HG02588 (cell line): ENCODE results near the gene DOK7.
"Not testable (repeated sequence)": the region's sequence is repeated elsewhere in the genome, so short reads cannot be mapped to it uniquely, and the experiment has no call there.

Source experiments
- ATAC-seq: cut with Tn5 transposase; IDR thresholded peaks from one replicate; pipeline ENCODE4 v1.9.1; 2021; ENCODE audit warnings: mild to moderate bottlenecking, moderate library complexity; ENCODE audit not compliant: unreplicated experiment

DOK7 gene

DNA sequence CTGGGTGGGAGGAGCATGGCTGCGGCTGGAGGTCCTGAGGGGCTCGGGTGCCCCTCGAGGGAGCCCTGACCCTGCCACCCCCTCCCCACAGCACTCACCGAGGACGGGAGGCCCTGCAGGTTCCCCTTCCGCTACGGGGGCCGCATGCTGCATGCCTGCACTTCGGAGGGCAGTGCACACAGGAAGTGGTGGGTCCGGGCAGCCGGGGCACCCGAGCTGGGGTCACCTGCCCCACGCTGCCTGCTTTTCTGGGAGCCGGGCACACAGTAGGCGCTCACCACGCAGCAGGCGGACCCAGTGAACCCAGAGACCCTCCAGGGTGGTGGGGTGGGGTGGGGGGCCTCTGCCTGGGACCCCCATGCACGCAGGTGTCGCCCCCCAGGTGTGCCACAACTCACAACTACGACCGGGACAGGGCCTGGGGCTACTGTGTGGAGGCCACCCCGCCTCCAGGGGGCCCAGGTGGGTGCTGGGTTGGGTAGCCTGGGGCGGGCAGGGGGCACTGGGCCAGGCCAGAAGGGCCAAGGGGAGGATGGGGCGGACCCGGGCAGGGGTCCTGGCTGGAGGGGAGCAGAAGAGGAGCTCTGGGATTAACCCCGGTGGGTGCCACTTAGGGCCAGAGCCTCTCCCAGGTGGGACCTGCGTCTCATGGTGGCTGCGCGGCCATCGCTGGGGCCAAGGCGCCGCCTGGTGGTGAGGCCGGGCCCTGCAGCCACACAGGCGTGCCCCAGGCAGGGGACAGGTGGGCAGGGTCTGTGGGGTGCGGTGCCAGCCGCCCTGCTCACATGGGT is 20.0 kb upstream of the DOK7 start:
- ATAC-seq = peak; percentile 44

DNA sequence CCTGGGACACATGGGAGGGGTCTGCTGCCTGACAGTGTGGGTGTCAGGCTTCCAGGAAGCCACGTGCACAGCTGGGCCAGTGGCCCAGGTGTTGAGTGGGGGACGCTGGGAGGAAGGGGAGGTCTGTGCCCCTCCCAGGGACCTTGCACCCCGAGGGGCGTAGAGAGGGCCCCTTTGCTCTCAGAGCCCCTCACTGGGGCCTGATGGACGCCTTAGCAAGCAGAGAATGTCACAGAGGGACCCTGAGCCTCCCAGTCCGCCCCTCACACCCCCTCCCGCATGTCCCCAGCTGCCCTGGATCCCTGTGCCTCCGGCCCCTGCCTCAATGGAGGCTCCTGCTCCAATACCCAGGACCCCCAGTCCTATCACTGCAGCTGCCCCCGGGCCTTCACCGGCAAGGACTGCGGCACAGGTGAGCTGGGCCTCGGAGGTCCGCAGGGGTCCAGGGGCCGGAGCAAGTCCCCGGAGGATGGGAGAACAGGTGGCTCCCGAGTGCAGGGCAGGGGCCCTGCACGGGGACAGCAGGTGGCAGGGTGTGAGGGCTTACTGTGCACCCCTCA is 19.3 kb upstream of the DOK7 start:
- no peak for ATAC-seq

DNA sequence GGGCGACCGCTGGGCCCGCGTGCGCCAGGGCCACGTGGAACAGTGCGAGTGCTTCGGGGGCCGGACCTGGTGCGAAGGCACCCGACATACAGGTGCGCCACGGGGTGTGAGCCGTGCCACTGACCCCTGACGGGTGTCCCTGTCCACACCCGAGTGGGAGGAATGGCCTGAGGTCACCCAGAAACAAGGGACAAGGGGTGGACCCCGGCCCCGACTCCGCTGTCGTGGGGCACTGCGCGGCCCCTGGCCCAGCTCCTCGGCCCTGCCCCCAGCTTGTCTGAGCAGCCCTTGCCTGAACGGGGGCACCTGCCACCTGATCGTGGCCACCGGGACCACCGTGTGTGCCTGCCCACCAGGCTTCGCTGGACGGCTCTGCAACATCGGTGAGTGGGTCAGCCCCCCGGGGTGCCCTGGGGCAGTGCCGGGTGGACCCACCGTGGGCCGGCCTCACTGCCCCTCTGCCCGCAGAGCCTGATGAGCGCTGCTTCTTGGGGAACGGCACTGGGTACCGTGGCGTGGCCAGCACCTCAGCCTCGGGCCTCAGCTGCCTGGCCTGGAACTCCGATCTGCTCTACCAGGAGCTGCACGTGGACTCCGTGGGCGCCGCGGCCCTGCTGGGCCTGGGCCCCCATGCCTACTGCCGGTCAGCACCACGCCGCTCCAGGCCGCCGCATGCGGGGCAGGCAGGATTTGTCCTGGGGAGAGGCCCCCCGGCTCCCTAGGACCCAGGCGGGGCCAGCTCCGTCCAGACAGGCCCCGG is 18.6 kb upstream of the DOK7 start:
- ATAC-seq = no peak

DNA sequence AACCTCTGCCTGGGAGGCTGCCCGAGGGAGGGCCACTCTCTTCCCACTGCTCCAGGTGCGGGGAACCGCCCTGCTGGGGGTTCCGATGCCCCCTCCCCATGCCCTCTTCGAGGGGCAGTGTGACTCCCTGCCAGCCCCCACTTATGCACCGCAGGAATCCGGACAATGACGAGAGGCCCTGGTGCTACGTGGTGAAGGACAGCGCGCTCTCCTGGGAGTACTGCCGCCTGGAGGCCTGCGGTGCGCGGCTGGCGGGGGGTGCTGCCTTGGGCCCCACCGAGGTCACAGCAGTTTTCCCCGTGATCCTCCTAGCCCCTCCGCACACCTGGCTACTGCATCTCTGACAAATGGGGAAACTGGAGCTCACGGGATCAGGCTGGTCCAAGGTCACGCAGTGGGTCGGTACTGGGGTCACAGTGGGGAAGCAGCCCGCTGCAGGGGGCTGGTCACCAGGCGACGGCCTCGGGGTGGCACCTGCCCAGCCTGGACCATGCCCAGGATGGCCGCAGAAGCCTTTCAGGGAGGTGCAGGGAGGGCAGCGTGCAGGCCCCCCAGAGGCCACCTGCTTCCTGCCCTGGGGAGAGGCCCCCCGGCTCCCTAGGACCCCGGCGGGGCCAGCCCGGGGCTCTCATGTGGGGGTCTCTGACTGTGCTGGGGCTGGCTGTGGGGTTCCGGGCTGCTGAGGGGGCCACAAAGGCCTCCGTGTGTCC is 17.8 kb upstream of the DOK7 start:
- ATAC-seq = no peak

DNA sequence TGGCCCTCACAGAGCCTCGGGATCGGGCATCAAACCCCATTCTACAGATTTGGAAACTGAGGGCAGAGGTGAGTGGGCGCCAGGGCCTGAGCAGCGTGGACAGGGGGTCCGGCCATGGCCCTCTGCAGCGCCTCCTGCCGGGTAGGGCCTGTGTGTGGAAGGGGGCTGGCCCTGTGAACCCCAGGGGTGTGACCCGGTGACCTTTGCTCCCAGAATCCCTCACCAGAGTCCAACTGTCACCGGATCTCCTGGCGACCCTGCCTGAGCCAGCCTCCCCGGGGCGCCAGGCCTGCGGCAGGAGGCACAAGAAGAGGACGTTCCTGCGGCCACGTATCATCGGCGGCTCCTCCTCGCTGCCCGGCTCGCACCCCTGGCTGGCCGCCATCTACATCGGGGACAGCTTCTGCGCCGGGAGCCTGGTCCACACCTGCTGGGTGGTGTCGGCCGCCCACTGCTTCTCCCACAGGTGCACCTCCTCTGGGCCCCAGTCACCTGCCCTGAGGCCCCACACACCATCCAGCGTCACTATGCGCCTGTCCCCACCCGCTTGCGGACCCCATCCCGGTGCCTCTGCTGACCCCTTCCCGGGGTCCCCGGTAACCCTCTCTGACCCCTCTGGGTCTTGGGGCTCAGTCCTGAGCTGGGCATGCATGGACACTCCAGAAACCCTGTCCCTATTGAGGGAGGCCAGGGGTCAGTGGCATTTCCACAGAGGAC is 17.1 kb upstream of the DOK7 start:
- ATAC-seq = no peak

DNA sequence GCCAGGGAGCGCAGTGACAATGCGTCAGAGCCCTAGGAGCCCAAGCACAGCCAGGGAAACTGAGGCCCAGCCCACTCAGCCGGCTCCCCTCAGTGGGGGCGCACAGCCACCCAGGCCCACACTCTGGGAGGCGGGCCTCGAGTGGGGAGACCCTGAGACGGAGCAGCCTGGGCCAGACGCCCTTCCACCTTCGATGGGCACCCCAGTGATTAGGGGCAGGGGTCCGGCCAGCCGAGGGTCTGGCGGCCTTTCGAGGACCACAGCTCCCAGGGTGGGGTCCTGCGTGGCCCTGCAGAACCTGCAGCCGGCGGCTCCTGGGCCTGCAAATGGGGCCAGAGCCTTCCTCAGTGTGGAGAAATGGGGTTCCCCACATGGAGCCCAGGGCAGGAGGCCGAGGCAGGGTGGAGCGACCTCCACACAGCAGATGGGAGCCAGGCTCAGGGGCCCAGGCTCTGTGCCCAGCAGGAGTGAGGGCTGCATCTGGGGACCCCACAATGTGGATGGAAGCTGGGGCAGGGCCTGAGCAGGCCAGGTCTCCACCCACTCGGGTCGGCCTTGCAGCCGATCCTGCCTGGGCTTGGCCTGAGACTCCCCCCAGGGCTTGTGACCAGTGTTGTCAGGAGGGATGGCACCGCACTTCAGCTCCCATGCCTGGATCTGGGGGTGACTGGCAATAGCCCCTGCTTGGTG is 16.3 kb upstream of the DOK7 start:
- no peak for ATAC-seq

DNA sequence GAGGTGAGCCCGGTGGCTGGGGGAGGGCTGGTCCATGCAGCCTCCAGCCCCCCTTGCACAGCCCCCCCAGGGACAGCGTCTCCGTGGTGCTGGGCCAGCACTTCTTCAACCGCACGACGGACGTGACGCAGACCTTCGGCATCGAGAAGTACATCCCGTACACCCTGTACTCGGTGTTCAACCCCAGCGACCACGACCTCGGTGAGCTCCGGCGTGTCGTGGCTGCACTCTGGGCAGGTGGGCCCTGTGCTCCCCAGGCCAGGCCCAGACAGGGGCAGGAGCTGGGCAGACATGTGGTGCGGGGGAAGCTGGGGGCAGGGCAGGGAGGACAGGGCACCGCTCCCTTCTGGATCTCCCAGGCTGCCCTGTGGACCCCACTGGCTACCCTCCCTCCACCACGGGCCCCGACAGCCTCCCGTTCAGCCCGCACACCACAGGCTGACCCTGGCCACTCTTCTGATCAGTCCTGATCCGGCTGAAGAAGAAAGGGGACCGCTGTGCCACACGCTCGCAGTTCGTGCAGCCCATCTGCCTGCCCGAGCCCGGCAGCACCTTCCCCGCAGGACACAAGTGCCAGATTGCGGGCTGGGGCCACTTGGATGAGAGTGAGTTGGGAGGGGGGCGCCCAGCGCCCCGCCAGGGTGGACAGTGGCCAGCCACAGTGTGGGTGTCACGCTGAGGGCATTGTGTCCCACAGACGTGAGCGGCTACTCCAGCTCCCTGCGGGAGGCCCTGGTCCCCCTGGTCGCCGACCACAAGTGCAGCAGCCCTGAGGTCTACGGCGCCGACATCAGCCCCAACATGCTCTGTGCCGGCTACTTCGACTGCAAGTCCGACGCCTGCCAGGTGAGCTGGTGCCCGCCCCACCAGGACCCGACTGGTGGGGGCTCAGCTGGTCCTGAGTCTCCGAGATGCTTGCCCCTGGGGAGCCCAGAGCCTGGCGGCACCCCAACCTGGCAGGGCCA is 15.4 kb upstream of the DOK7 start:
- no peak for ATAC-seq

DNA sequence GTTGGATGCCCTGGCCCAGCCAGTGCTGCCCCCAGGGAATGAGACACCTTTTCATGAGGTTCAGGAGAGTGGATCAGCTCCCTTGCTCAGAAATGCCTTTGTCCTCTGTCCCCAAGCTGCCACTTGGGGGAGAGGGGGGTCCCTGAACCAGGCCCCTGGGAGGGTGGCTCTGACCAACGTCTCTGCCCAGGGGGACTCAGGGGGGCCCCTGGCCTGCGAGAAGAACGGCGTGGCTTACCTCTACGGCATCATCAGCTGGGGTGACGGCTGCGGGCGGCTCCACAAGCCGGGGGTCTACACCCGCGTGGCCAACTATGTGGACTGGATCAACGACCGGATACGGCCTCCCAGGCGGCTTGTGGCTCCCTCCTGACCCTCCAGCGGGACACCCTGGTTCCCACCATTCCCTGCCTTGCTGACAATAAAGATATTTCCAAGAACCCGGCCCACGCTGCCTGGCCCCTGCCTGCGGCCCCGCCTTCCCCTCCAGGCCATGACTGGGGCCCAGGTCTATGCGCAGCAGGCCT is 14.0 kb upstream of the DOK7 start:
- ATAC-seq = no peak

DNA sequence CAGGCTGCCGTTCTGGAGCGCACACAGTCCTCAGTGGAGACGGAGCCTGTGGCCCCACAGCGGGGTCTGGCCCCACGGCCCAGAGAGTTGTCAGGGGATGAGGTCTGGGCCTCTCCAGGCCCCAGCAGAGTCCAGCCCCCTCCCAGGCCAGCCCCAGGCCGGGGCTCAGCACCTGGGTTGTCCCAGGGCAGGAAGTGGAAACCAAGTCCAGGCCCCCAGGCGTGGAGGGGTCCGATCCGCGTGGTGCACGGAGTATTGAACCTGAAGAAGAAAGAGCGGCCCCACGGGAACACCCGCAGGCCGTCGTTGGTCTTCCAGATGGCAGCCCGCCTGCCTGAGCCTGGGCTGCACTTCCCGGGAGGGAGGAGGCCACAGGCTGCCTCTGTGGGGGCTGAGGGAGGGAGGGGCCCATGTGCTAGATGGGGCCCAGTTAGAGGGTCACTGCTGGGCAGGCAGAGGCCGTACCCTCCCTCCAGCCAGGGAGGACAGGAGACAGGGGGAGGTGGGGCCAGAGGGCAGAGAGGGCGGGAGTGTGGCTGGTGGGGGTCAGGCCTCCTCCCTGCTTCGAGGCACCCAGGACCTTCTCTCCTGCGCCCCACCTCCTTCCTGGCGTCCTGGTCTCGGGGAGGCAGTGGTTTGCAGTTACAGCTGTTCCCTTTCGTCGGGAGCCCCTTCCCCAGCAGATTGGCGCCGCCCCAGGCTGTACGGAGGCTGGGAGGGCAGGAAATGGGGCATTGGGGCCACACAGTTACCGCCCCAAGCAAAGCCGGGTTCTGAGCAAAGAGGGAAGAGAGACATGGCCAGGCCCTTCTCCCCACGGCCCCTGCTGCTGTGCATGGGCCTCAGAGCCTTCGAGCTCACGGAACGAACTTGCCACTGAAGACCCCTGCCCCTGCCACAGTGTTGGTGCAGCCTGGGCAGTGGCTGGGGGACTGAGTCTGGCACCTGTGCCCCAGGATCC is 13.3 kb upstream of the DOK7 start:
- no peak for ATAC-seq

DNA sequence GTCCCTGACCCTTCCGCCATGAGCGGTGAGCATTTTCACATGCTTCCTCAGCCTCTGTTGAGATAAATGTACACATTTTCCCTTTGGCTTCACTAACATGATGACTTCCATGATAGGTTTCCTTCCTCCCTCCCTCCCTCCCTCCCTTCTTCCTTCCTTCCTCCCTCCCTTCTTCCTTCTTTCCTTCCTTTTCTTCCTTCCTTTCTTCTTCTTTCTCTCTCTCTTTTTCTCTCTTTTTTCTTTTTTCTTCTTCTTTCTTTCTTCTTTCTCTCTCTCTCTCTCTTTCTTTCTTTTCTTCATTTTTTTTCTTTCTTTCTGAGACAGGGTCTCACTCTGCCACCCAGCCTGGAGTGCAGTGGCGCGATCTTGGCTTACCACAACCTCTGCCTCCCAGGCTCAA is 12.5 kb upstream of the DOK7 start:
- ATAC-seq = no peak

DNA sequence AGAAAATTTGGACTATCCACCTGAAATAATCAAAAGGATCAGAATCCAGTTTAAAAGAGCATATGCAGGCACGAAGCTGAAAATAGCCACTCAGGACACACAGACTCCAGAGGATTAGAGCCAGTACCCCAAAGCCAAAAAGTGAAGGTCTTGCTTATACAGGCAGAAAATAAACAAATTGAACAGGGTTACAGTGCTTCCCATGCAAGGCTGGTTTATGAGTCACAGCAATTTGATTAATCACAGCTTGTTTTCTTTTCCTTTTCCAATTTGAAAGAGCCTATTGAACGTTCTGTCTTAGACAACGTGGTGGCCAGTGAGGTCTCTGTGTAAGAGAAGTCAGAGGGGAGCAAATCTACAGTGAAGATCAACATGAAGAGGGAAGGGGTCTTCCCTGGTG is 11.2 kb upstream of the DOK7 start:
- no peak for ATAC-seq

DNA sequence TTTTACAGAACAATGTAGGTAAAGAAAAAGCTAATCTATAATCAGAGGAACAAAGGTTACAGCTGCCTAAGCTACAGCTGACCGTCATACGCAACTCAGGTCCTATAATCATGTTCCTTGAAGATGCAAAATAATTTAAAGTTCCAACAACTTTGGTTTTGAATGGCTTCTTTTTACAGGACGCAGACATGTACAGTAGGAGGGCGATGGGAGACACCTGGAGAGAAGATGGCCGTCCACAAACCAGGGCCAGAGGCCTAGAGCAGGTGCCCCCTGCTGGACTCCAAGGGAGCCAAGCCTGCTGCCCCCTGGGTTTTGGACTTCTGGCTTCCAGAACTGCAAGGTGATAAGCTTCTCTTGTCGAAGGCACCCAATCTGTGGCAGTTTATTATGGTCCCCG is 10.7 kb upstream of the DOK7 start:
- ATAC-seq = no peak

DNA sequence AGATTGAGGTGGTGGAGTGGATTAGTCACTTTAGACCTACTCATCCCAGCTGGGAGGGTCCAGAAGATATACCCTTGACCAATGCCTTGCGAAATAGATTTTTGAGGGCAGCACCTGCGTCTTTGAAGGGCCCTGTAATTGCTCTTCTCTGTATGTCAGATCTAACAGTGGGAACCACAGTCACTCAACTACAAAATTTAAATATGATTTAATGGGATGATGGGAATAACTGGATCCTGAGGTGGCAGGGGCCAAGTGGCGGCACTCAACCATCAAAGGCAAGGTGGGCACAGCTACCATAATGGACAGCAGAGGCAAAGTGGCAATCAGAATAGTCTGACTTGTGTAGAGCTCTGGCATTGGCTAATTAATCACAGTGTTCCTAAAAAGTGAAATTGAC is 7.5 kb upstream of the DOK7 start:
- ATAC-seq = not testable (repeated sequence)

DNA sequence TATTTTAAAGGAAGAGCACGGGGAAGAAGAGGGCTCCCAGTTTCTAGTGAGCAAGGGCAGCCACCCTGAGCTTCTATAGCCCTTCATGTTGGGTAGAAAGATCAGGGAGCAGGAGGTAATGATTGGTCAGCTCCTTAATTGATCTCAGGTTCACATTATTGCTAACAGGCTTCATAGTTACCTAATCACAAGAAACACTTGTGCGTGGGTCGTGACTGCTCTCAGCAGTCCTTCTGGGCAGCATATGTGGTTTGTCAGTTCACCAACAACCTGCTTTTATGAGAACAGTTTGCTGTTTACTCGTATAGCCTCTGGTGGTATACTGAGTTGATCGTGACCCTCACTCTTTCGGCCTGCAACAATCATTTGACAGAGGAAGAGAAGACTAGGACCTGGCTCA is 4.7 kb upstream of the DOK7 start:
- no peak for ATAC-seq

DNA sequence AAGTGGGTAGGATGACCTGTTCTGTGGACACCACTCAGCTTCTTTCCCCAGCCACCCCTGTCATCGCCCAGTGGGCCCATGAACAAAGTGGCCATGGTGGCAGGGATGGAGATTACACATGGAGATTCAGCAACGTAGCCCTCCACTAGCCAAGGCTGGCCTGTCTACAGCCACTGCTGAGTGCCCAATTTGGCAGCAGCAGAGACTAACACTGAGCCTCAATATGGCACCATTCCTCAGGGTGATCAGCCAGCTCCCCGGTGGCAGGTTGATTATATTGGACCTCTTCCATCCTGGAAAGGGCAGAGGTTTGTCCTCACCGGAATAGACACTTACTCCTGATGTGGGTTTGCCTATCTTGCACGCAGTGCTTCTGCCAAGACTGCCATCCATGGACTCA is 4.0 kb upstream of the DOK7 start:
- not testable (repeated sequence) for ATAC-seq

DNA sequence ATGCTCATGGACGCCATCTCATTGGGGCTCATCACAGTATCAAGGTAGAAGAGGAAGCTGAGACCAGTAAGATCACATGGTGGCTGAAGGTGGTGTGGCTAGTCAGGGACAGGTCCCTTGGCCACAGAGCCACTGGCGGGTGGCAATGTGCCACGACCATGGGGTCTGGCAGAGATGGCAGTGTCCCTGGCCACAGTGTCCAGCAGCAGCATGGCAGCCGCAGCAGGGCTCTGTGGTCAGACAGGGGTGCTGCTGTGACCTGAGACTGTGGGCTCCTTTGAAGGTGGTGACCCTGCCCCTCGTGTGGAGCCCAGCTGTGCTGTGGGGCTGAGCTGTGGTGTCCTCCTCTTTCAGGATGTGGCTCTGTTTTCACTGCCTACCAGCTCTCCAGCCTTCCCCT is 2.2 kb upstream of the DOK7 start:
- ATAC-seq = no peak

DNA sequence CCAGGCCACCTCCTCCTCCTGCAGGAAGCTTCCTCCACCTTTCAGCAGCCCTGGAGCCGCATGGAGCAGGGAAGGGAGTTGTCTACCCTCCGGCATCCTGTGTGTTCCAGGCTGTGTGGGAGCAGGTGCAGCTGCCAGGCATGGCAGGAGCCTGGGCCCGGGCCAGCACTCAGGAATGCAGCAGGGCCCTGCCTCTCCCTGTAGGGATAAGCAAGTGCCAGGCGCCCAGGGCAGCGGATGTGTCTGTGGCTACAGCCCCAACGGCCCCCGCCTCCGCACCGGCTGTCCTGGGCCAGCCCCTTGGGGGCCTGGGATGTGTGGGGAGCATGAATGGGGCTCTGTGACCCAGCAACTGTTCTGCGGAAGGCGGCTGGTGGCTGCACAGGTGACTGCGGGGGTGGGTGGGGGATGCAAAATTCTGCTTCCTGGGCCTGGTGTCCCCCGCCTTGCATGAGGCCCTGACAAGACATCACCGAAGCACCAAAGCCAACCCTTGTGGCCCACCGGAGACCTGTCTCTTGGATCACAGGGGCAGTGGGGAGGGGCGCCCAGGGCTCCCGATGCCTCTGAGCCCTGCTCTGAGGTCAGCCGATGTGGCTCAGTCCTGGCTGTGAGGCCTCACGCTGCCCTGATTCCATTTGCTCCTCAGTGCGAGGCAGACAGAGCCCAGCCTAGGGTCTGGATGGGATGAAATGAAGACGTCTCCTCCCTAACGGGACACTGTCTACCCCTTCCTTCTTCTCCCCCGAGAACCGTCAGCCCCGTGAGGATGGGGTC is 1.4 kb upstream of the DOK7 start:
- ATAC-seq = no peak
